ENCODE data around the gene GNB2.
"Not testable (repeated sequence)": the region's sequence is repeated elsewhere in the genome, so short reads cannot be mapped to it uniquely, and the experiment has no call there.

GNB2 gene

GRCh38 chr7:100665168-100665726 lies 8.3 kb upstream of the GNB2 start:
- no peak for DNase-seq

- DNase-seq, result no peak
Observed at GRCh38 chr7:100667331-100668068, 6.0 kb upstream of the GNB2 start.

GRCh38 chr7:100668069-100668449 lies 5.5 kb upstream of the GNB2 start:
- DNase-seq, result no peak

GRCh38 chr7:100669106-100669505 lies 4.4 kb upstream of the GNB2 start:
- DNase-seq, result not testable (repeated sequence)

- no peak for DNase-seq
Observed at GRCh38 chr7:100670074-100670473, 3.5 kb upstream of the GNB2 start.

GRCh38 chr7:100671353-100672327 lies 1.9 kb upstream of the GNB2 start:
- DNase-seq, result no peak

- DNase-seq, result peak; percentile 69
Observed at GRCh38 chr7:100673942-100674410, 436 bp downstream of the GNB2 start.

- peak; percentile 77 for DNase-seq
Observed at GRCh38 chr7:100674411-100675104, 1.0 kb downstream of the GNB2 start.

GRCh38 chr7:100675105-100675451 lies 1.5 kb downstream of the GNB2 start:
- peak; percentile 77 for DNase-seq

- peak; percentile 83 for DNase-seq
Observed at GRCh38 chr7:100675581-100676350, 2.2 kb downstream of the GNB2 start.

- no peak for DNase-seq
Observed at GRCh38 chr7:100676501-100677306, 3.2 kb downstream of the GNB2 start.

GRCh38 chr7:100677308-100678267 lies 4.0 kb downstream of the GNB2 start:
- DNase-seq, result no peak

GRCh38 chr7:100678291-100678984 lies 4.9 kb downstream of the GNB2 start:
- DNase-seq, result no peak

GRCh38 chr7:100679129-100679926 lies 5.8 kb downstream of the GNB2 start:
- no peak for DNase-seq

- DNase-seq, result no peak
Observed at GRCh38 chr7:100679927-100680575, 6.5 kb downstream of the GNB2 start.

GRCh38 chr7:100680576-100681271 lies 7.2 kb downstream of the GNB2 start:
- DNase-seq, result no peak

GRCh38 chr7:100681491-100682227 lies 8.1 kb downstream of the GNB2 start:
- no peak for DNase-seq

All from DMS53 (cell line).